Liver (tissue), 9 donors: Measurements from ENCODE around the gene KRTAP10-6. TPM values are rescaled to one million over a fixed set of nuclear protein-coding genes. Genes with fewer than 3 reads are reported as not detected.
"Not testable (repeated sequence)": the region's sequence is repeated elsewhere in the genome, so short reads cannot be mapped to it uniquely, and the experiment has no call there.

Experiments used
- DNase-seq: peaks from one replicate; pipeline ENCODE4 v3.0.0-alpha.2; 2017; ENCODE audit warnings: low spot score
- H3K27ac ChIP-seq, 2 donors: one replicate each; pipeline ENCODE4 v1.7.0; 2013; ENCODE audit warnings: inconsistent platforms in 2 of 2, low read length in 2 of 2, control low read depth in 1 of 2, low read depth in 1 of 2, mild to moderate bottlenecking in 1 of 2
- H3K27me3 ChIP-seq, 4 donors: one replicate each; pipeline versions ENCODE4 v1.6.1 to v1.7.0; 2013; ENCODE audit warnings: low read length in 3 of 4, inconsistent platforms in 1 of 4, mild to moderate bottlenecking in 1 of 4, moderate library complexity in 1 of 4; ENCODE audit not compliant: control insufficient read depth in 4 of 4, insufficient read depth in 4 of 4
- H3K36me3 ChIP-seq, 4 donors: one replicate each; pipeline versions ENCODE4 v1.6.1 to v1.7.0; 2013; ENCODE audit warnings: low read length in 3 of 4, mild to moderate bottlenecking in 3 of 4, low read depth in 1 of 4, moderate library complexity in 1 of 4; ENCODE audit not compliant: control insufficient read depth in 4 of 4, insufficient read depth in 3 of 4
- H3K4me1 ChIP-seq, 4 donors: one replicate each; pipeline versions ENCODE4 v1.6.1 to v1.7.0; 2013; ENCODE audit warnings: low read length in 3 of 4, mild to moderate bottlenecking in 3 of 4, moderate library complexity in 1 of 4; ENCODE audit not compliant: control insufficient read depth in 4 of 4, insufficient read depth in 4 of 4
- H3K4me3 ChIP-seq, 3 donors: one replicate each; pipeline versions ENCODE4 v1.6.1 to v1.7.0; 2013; ENCODE audit warnings: low read length in 3 of 3, control low read depth in 1 of 3, low read depth in 1 of 3, mild to moderate bottlenecking in 1 of 3
- H3K9ac ChIP-seq, 2 donors: one replicate each; pipeline ENCODE4 v1.7.0; 2013; ENCODE audit warnings: low read length in 2 of 2, mild to moderate bottlenecking in 2 of 2, moderate library complexity in 2 of 2, control low read depth in 1 of 2, low read depth in 1 of 2
- H3K9me3 ChIP-seq, 4 donors: one replicate each; pipeline versions ENCODE4 v1.6.1 to v1.7.0; 2013; ENCODE audit warnings: low read length in 3 of 4; ENCODE audit not compliant: control insufficient read depth in 4 of 4
- CTCF ChIP-seq: fragments of 150-350 bp; IDR thresholded peaks from 2 replicates; pipeline ENCODE4 v1.5.1; 2017; ENCODE audit warnings: improper control_type of control experiment, low read depth, low read length; ENCODE audit not compliant: missing input control
- EGR1 ChIP-seq, 2 donors: IDR thresholded peaks; 2 replicates each; pipeline ENCODE4 v1.6.1; 2016 to 2018; ENCODE audit warnings: antibody characterized with exemption in 2 of 2, low read depth in 2 of 2
- FOXA1 ChIP-seq: IDR thresholded peaks from 2 replicates; pipeline ENCODE4 v1.6.1; 2016; ENCODE audit warnings: antibody characterized with exemption
- FOXA2 ChIP-seq: IDR thresholded peaks from 2 replicates; pipeline ENCODE4 v1.6.1; 2016; ENCODE audit warnings: antibody characterized with exemption
- GABPA ChIP-seq, 2 donors: IDR thresholded peaks in 1 of 2; conservative IDR thresholded peaks in 1 of 2; 2 replicates each; pipeline ENCODE4 v1.6.1; 2016; ENCODE audit warnings: antibody characterized with exemption in 2 of 2, mild to moderate bottlenecking in 1 of 2, moderate library complexity in 1 of 2
- HNF4A ChIP-seq, 2 donors: conservative IDR thresholded peaks; 2 replicates each; pipeline ENCODE4 v1.6.1; 2016; ENCODE audit warnings: antibody characterized with exemption in 2 of 2, mild to moderate bottlenecking in 2 of 2
- HNF4G ChIP-seq: IDR thresholded peaks from 2 replicates; pipeline ENCODE4 v1.6.1; 2016; ENCODE audit warnings: antibody characterized with exemption
- JUND ChIP-seq, 2 donors: IDR thresholded peaks; 2 replicates each; pipeline ENCODE4 v1.6.1; 2016; ENCODE audit warnings: antibody characterized with exemption in 2 of 2
- MAX ChIP-seq: IDR thresholded peaks from 2 replicates; pipeline ENCODE4 v1.6.1; 2016; ENCODE audit warnings: antibody characterized with exemption
- NR2F2 ChIP-seq: IDR thresholded peaks from 2 replicates; pipeline ENCODE4 v1.6.1; 2016; ENCODE audit warnings: antibody characterized with exemption
- RAD21 ChIP-seq, 2 donors: IDR thresholded peaks; 2 replicates each; pipeline ENCODE4 v1.6.1; 2016; ENCODE audit warnings: antibody characterized with exemption in 2 of 2, mild to moderate bottlenecking in 2 of 2
- RXRA ChIP-seq, 2 donors: IDR thresholded peaks; 2 replicates each; pipeline ENCODE4 v1.6.1; 2017 to 2018; ENCODE audit warnings: antibody characterized with exemption in 2 of 2, mild to moderate bottlenecking in 1 of 2
- SP1 ChIP-seq: IDR thresholded peaks from 2 replicates; pipeline ENCODE4 v1.6.1; 2018; ENCODE audit warnings: antibody characterized with exemption, mild to moderate bottlenecking
- TAF1 ChIP-seq: conservative IDR thresholded peaks from 2 replicates; pipeline ENCODE4 v1.6.1; 2016; ENCODE audit warnings: antibody characterized with exemption, mild to moderate bottlenecking
- YY1 ChIP-seq: IDR thresholded peaks from 2 replicates; pipeline ENCODE4 v1.6.1; 2016; ENCODE audit warnings: antibody characterized with exemption, mild to moderate bottlenecking
- WGBS: extraction: QIAGEN DNeasy Blood & Tissue Kit; methylation state at CpG from one replicate; pipeline ENCODE4 v1.1.7; 2013; 5-methylcytosine and 5-hydroxymethylcytosine counted together
- polyA plus RNA-seq, 2 donors: library from polyadenylated mRNA; stranded (reverse) in 1 of 2; unstranded in 1 of 2; fragments of 200-250 nt in 1 of 2; fragments of >200 nt in 1 of 2; fragmentation: Nextera tagmentation in 1 of 2; extraction: Ambion mirVana in 1 of 2; gene quantifications; one replicate each; pipeline versions ENCODE4 v1.2.1 to v1.2.3, GENCODE V29; 2013 to 2015
- total RNA-seq, 2 donors: library from RNA; depleted of rRNA; stranded (reverse); fragments of >200 nt; gene quantifications; one replicate each; pipeline ENCODE4 v1.2.3, GENCODE V29; 2014
- TF ChIP-seq, protein P1 (sequence below): IDR thresholded peaks from 2 replicates; pipeline ENCODE4 v1.6.1; 2016; ENCODE audit warnings: antibody characterized with exemption
- donor health status: healthy.
- donor health status: healthy.
- donor health status: healthy.
- donor health status: healthy.
- donor health status: healthy.

Gene KRTAP10-6
- total and polyA plus RNA-seq, 4 donors: not detected

GRCh38 chr21:44564099-44564498 is 28.2 kb downstream of the KRTAP10-6 start:
- H3K4me1 ChIP-seq: no peaks in the 10 kb centered on the region
- no peaks in the 10 kb centered on the region for H3K9me3 ChIP-seq
- no peak overlapping the region for H3K9ac ChIP-seq
- no peak for DNase-seq
- no peaks in the 10 kb centered on the region for H3K27me3 ChIP-seq
- no peak for TF ChIP-seq RXRA (IDR thresholded peaks at IDR 0.05)
- TF ChIP-seq GABPA (IDR thresholded peaks at IDR 0.05 in 1 of 2, conservative IDR thresholded peaks at IDR 0.05 in 1 of 2): no peak
- TF ChIP-seq, protein P1, sequence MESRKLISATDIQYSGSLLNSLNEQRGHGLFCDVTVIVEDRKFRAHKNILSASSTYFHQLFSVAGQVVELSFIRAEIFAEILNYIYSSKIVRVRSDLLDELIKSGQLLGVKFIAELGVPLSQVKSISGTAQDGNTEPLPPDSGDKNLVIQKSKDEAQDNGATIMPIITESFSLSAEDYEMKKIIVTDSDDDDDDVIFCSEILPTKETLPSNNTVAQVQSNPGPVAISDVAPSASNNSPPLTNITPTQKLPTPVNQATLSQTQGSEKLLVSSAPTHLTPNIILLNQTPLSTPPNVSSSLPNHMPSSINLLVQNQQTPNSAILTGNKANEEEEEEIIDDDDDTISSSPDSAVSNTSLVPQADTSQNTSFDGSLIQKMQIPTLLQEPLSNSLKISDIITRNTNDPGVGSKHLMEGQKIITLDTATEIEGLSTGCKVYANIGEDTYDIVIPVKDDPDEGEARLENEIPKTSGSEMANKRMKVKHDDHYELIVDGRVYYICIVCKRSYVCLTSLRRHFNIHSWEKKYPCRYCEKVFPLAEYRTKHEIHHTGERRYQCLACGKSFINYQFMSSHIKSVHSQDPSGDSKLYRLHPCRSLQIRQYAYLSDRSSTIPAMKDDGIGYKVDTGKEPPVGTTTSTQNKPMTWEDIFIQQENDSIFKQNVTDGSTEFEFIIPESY: no peak
- no peak for TF ChIP-seq CTCF
- TF ChIP-seq MAX: no peak
- no peak for TF ChIP-seq TAF1
- no peak for TF ChIP-seq NR2F2
- no peak for TF ChIP-seq RAD21 (IDR thresholded peaks at IDR 0.05)
- no peak for TF ChIP-seq FOXA1
- no peak overlapping the region for H3K4me3 ChIP-seq
- H3K27ac ChIP-seq: no peak overlapping the region
- no peaks in the 10 kb centered on the region for H3K36me3 ChIP-seq
- 97% methylated on average over 1 of the region's 1 CpG for WGBS

- 74% methylated on average over 5 of the region's 5 CpGs for WGBS
- DNase-seq: peak; percentile 19
- Histone ChIP-seq H3K9me3 (no peaks in the 10 kb centered on the region), H3K4me3 (no peak within 1 kb of the TSS), H3K9ac (no peak within 1 kb of the TSS), H3K27ac (no peak within 1 kb of the TSS), H3K36me3 (no peaks in the 10 kb centered on the region), H3K27me3 (no peaks in the 10 kb centered on the region), H3K4me1 (peaks cover 0 to 4% (median 0%) of the 10 kb centered on the region in 4 donors)
- TF ChIP-seq HNF4G (no peak), RAD21 (IDR thresholded peaks at IDR 0.05) (no peak), YY1 (no peak), JUND (IDR thresholded peaks at IDR 0.05) (no peak), EGR1 (IDR thresholded peaks at IDR 0.05; ENCODE audit: low read depth in 2 of 2) (no peak), HNF4A (conservative IDR thresholded peaks at IDR 0.05) (no peak), FOXA1 (no peak), RXRA (IDR thresholded peaks at IDR 0.05) (no peak), FOXA2 (no peak), SP1 (no peak), CTCF (no peak)
- TF ChIP-seq, protein P1: no peak
These were observed 33.6 kb downstream of the KRTAP10-6 start, which contains the start of gene KRTAP10-3 for GRCh38 chr21:44558695-44559094. KRTAP10-3 (minus strand) TSS chr21:44558795; CDS start chr21:44558715, 80 bp downstream.

DNA sequence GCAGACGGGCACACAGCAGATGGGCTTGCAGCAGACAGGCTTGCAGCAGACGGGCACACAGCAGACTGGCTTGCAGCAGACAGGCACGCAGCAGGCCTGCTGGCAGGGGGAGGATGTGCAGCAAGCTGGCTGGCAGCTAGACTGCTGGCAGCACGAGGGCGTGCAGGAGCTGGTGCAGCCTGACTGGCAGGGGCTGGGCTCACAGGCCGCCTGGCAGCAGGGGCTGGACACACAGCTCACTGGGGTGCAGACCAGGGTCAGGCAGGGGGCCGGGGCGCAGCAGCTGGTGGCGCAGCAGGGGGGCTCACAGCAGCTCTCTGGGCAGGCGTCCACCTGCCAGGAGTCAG is 34.0 kb downstream of the KRTAP10-6 start:
- not testable (repeated sequence) for DNase-seq

More for the DNA sequence above, 34.0 kb downstream of the KRTAP10-6 start:
- H3K4me1 ChIP-seq, H3K9ac ChIP-seq, H3K27ac ChIP-seq, H3K36me3 ChIP-seq, H3K9me3 ChIP-seq, H3K4me3 ChIP-seq, H3K27me3 ChIP-seq: not testable (repeated sequence)
- 77% methylated on average over 10 of the region's 10 CpGs for WGBS
